RWPE1 (cell line): ENCODE measurements around the gene CENPI.

ENCODE experiments used
- CTCF ChIA-PET: fragments of 350-600 bp; sonication (Branson Sonifier 250); formaldehyde crosslinking; extraction: SDS; loops from one replicate; lab custom pipeline; 2021; lab: Yijun Ruan, JAX
- POLR2A ChIA-PET: fragments of 400-600 bp; formaldehyde crosslinking; extraction: SDS; loops from one replicate; lab custom pipeline; 2020; ENCODE audit warnings: antibody characterized with exemption; ENCODE audit not compliant: low non-redundant PET; lab: Yijun Ruan, JAX
- DNase-seq: peaks from one replicate; pipeline ENCODE4 v3.0.0; 2012; ENCODE audit warnings: low spot score
- H3K27ac ChIP-seq: fragments of 450-650 bp; 2 replicates; pipeline ENCODE4 v1.5.1; 2017
- CTCF ChIP-seq: fragments of 450-650 bp; conservative IDR thresholded peaks from 2 replicates; pipeline ENCODE4 v1.5.1; 2017; ENCODE audit warnings: low read depth, mild to moderate bottlenecking

The CENPI gene

DNA sequence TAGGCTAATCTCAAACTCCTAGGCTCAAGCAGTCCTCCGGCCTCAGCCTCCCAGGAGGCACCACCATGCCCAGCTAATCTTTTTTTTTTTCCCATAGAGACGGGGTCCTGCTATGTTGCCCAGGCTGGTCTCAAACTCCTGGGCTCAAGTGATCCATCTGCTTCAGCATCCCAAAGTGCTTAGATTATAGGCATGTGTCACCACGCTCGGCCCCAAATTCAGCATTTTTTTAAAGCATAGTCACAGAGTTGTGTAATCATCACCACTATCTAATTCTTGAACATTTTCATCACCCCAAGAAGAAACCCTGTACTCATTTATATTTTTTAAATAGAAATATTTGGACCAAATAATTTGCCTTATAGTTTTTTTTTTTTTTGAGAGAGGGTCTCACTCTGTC, 10.3 kb downstream of the CENPI start:
- CTCF ChIA-PET = interaction anchor here (0.7 kb wide), 1 partner anchor 109 kb away, joined by 3 read pairs; no protein-coding TSS in a partner anchor
- no peak overlapping the region for H3K27ac ChIP-seq
- POLR2A ChIA-PET = no interaction called here
- TF ChIP-seq CTCF = no peak
- DNase-seq = no peak

- CTCF ChIA-PET = interaction anchor here (0.6 kb wide), 1 partner anchor 247 kb away, joined by 3 read pairs; no protein-coding TSS in a partner anchor
- TF ChIP-seq CTCF = no peak
- H3K27ac ChIP-seq = no peak overlapping the region
- POLR2A ChIA-PET = no interaction called here
- DNase-seq = no peak
Measured at GRCh38 chrX:101117701-101118100, 19.7 kb downstream of the CENPI start.

GRCh38 chrX:101136235-101136634, 38.2 kb downstream of the CENPI start:
- no peak for TF ChIP-seq CTCF
- ChIA-PET CTCF (no interaction called here), POLR2A (no interaction called here)
- H3K27ac ChIP-seq = no peak overlapping the region
- DNase-seq = peak; percentile 2
